CD14-positive monocyte (primary cell): ENCODE data around the gene GLT6D1. TPM values are rescaled to one million over a fixed set of nuclear protein-coding genes. Genes with fewer than 3 reads are reported as not detected.

Experiments used
- DNase-seq, 3 donors: peaks; one replicate each; pipeline ENCODE4 v3.0.0-alpha.2; 2011 to 2022
- H2AFZ ChIP-seq: 2 replicates; pipeline ENCODE4 v1.6.0; 2012; ENCODE audit warnings: mild to moderate bottlenecking, low read depth, low read length, inconsistent platforms; ENCODE audit not compliant: insufficient read depth, poor library complexity, severe bottlenecking
- H3K27ac ChIP-seq, 2 donors: 1 replicate in 1 of 2; 2 replicates in 1 of 2; pipeline ENCODE4 v1.5.1; 2012 to 2013; ENCODE audit warnings: low read length in 2 of 2, control low read depth in 1 of 2, inconsistent platforms in 1 of 2, low read depth in 1 of 2, mild to moderate bottlenecking in 1 of 2
- H3K27me3 ChIP-seq, 2 donors: one replicate each; pipeline versions ENCODE4 v1.6.0 to v1.6.1; 2011 to 2013; ENCODE audit warnings: low read length in 2 of 2; ENCODE audit not compliant: control insufficient read depth in 2 of 2, insufficient read depth in 2 of 2
- H3K36me3 ChIP-seq, 2 donors: replicated peaks in 1 of 2; 1 replicate in 1 of 2; 2 replicates in 1 of 2; pipeline versions ENCODE4 v1.5.1 to v1.6.1; 2012 to 2013; ENCODE audit warnings: low read length in 2 of 2, control low read depth in 1 of 2, inconsistent platforms in 1 of 2, mild to moderate bottlenecking in 1 of 2; ENCODE audit not compliant: insufficient read depth in 2 of 2, control insufficient read depth in 1 of 2
- H3K4me1 ChIP-seq, 2 donors: 1 replicate in 1 of 2; 2 replicates in 1 of 2; pipeline versions ENCODE4 v1.5.1 to v1.6.1; 2012 to 2013; ENCODE audit warnings: low read length in 2 of 2, control low read depth in 1 of 2, inconsistent platforms in 1 of 2, mild to moderate bottlenecking in 1 of 2, moderate library complexity in 1 of 2; ENCODE audit not compliant: insufficient read depth in 2 of 2, control insufficient read depth in 1 of 2
- H3K4me2 ChIP-seq: replicated peaks from 2 replicates; pipeline ENCODE3; 2012; ENCODE audit warnings: low read length, moderate library complexity, mild to moderate bottlenecking; ENCODE audit not compliant: poor library complexity, severe bottlenecking; ENCODE audit errors: extremely low read depth
- H3K4me3 ChIP-seq, 3 experiments: fragments of 200-600 bp in 1 of 3; sonication (generic) in 1 of 3; replicated peaks in 1 of 3; 1 replicate in 2 of 3; 2 replicates in 1 of 3; pipeline ENCODE4 v1.5.1; 2011 to 2013; ENCODE audit warnings: low read length in 3 of 3, mild to moderate bottlenecking in 3 of 3, control low read depth in 2 of 3, low read depth in 2 of 3, inconsistent platforms in 1 of 3, moderate library complexity in 1 of 3
- H3K79me2 ChIP-seq: 2 replicates; pipeline ENCODE4 v1.6.0; 2012; ENCODE audit warnings: mild to moderate bottlenecking, control low read depth, inconsistent platforms, low read length, moderate library complexity; ENCODE audit not compliant: insufficient read depth
- H3K9ac ChIP-seq: 2 replicates; pipeline ENCODE4 v1.6.0; 2017; ENCODE audit warnings: low read length, mild to moderate bottlenecking; ENCODE audit not compliant: insufficient read depth, poor library complexity, severe bottlenecking
- H3K9me3 ChIP-seq, 2 donors: replicated peaks in 1 of 2; 1 replicate in 1 of 2; 2 replicates in 1 of 2; pipeline versions ENCODE4 v1.5.1 to v1.6.1; 2012 to 2013; ENCODE audit warnings: low read length in 2 of 2, control low read depth in 1 of 2; ENCODE audit not compliant: control insufficient read depth in 1 of 2, insufficient read depth in 1 of 2
- H4K20me1 ChIP-seq: 2 replicates; pipeline ENCODE4 v1.6.0; 2012; ENCODE audit warnings: mild to moderate bottlenecking, low read length, control low read depth, moderate library complexity; ENCODE audit not compliant: insufficient read depth
- H3K27ac Mint-ChIP-seq, 7 donors: one replicate each; pipeline ENCODE4 v1.8.0; 2020; ENCODE audit warnings: mild to moderate bottlenecking in 7 of 7, mixed read lengths in 7 of 7, moderate library complexity in 6 of 7, inconsistent platforms in 2 of 7
- H3K27me3 Mint-ChIP-seq, 3 donors: one replicate each; pipeline ENCODE4 v1.8.0; 2021 to 2022; ENCODE audit warnings: low read depth in 3 of 3, mild to moderate bottlenecking in 3 of 3, mixed read lengths in 3 of 3, moderate library complexity in 3 of 3, inconsistent platforms in 1 of 3
- H3K36me3 Mint-ChIP-seq, 2 donors: one replicate each; pipeline ENCODE4 v1.8.0; 2020; ENCODE audit warnings: mixed read lengths in 2 of 2, inconsistent platforms in 1 of 2, mild to moderate bottlenecking in 1 of 2
- H3K4me1 Mint-ChIP-seq: one replicate; pipeline ENCODE4 v1.8.0; 2020; ENCODE audit warnings: mild to moderate bottlenecking, mixed read lengths
- H3K4me3 Mint-ChIP-seq, 2 donors: one replicate each; pipeline ENCODE4 v1.8.0; 2020; ENCODE audit warnings: mild to moderate bottlenecking in 2 of 2, mixed read lengths in 2 of 2, moderate library complexity in 1 of 2
- H3K9me3 Mint-ChIP-seq, 7 donors: one replicate each; pipeline ENCODE4 v1.8.0; 2020 to 2022; ENCODE audit warnings: mixed read lengths in 7 of 7, mild to moderate bottlenecking in 6 of 7, moderate library complexity in 6 of 7, inconsistent platforms in 2 of 7
- WGBS: methylation state at CpG from one replicate; pipeline ENCODE4 v1.1.5; 2013; ENCODE audit warnings: missing lambda C conversion rate; ENCODE audit not compliant: insufficient coverage; 5-methylcytosine and 5-hydroxymethylcytosine counted together
- intact Hi-C, 2 donors: fragments of 100-400 bp; cut with micrococcal nuclease; formaldehyde crosslinking; loops; one replicate each; pipeline versions ENCODE4 v1.15.0 to v1.15.1; 2023
- polyA plus RNA-seq, 3 donors: library from polyadenylated mRNA; depleted of rRNA in 1 of 3; unstranded in 2 of 3; stranded (reverse) in 1 of 3; fragments of 300-500 nt in 2 of 3; fragments of >200 nt in 1 of 3; fragmentation: Illumina TruSeq in 2 of 3; gene quantifications; 1 replicate in 2 of 3; 2 replicates in 1 of 3; pipeline ENCODE4 v1.2.3, GENCODE V29; 2012 to 2021
- TF ChIP-seq, protein P1 (sequence below): fragments of 200-600 bp; IDR thresholded peaks from one replicate; pipeline ENCODE4 v1.8.0; 2022; ENCODE audit warnings: antibody characterized with exemption, mild to moderate bottlenecking

GLT6D1 gene
- polyA plus RNA-seq, 3 donors = not detected

DNA sequence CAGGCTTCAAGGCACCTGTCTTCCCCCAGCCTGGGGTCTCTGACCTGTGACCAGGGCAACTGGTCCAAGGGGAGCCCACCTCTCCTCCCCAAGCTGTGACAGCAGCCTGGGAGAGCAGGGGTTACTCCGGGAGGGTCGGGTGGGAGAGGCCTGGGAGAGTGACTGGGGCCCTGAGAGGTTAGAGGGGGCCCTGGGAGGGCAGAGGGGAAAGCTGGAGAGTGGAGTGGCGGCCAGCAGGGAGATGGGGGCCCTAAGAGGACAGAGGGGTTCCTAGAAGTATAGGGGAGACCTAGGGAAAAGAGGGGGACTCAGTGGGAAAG is 24.1 kb upstream of the GLT6D1 start:
- H3K4me1 Mint-ChIP-seq = no peaks in the 10 kb centered on the region
- WGBS = 57% methylated on average over 3 of the region's 3 CpGs
- H2AFZ ChIP-seq = no peak overlapping the region
- intact Hi-C loops = no loop called here
- no peak overlapping the region for H3K4me2 ChIP-seq
- no peaks in the 10 kb centered on the region for H3K9me3 Mint-ChIP-seq
- H3K4me1 ChIP-seq = no peaks in the 10 kb centered on the region
- no peak overlapping the region for H3K27ac ChIP-seq
- H3K79me2 ChIP-seq = no peaks in the 10 kb centered on the region
- no peaks in the 10 kb centered on the region for H3K36me3 Mint-ChIP-seq
- no peak overlapping the region for H3K4me3 Mint-ChIP-seq
- DNase-seq = no peak
- H3K36me3 ChIP-seq = no peaks in the 10 kb centered on the region
- no peaks in the 10 kb centered on the region for H3K27me3 ChIP-seq
- H3K9me3 ChIP-seq = no peaks in the 10 kb centered on the region
- H4K20me1 ChIP-seq = no peaks in the 10 kb centered on the region
- peaks cover 2 to 8% (median 3%) of the 10 kb centered on the region in 3 donors for H3K27me3 Mint-ChIP-seq
- no peak overlapping the region for H3K27ac Mint-ChIP-seq
- H3K4me3 ChIP-seq = no peak overlapping the region
- no peak overlapping the region for H3K9ac ChIP-seq
- TF ChIP-seq, protein P1, sequence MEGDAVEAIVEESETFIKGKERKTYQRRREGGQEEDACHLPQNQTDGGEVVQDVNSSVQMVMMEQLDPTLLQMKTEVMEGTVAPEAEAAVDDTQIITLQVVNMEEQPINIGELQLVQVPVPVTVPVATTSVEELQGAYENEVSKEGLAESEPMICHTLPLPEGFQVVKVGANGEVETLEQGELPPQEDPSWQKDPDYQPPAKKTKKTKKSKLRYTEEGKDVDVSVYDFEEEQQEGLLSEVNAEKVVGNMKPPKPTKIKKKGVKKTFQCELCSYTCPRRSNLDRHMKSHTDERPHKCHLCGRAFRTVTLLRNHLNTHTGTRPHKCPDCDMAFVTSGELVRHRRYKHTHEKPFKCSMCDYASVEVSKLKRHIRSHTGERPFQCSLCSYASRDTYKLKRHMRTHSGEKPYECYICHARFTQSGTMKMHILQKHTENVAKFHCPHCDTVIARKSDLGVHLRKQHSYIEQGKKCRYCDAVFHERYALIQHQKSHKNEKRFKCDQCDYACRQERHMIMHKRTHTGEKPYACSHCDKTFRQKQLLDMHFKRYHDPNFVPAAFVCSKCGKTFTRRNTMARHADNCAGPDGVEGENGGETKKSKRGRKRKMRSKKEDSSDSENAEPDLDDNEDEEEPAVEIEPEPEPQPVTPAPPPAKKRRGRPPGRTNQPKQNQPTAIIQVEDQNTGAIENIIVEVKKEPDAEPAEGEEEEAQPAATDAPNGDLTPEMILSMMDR = no peak

DNA sequence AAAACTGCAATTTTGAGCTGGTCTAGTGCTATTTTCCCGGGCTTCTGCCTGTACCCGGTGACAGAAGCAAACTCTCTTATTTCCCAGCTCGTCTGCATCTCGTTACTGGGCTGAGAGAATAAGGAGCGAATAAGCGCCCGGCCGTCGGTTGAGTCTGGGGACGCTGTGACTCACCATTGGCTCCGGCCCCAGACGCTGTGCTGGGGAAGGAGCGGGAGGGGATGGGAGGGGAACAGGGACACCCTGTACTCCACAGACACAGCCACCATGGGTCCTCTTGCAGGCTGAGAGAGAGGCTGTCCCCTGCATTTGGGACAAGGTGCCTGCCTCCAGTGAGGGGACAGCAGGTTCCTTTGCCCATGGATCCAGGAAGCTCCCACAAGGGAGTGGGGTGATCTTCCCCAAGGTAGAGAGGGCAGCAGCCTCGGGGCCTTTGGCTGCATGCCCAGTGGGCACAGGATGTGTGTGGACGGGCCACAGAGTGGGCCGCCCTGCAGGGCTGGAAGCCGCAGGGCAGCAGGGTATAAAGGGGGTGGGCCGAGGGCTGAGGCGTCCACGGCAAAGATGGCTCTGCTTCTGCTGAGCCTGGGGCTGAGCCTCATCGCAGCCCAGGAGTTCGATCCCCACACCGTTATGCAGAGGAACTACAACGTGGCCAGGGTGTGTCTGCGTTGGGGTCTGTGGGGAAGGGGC is 23.6 kb upstream of the GLT6D1 start, which contains the start of gene LCN9:
Gene LCN9 (plus strand): TSS at position 552 of the 693 bp plus-strand sequence. CDS start 13 bp downstream, at position 565.
- Histone ChIP-seq H3K4me1 (no peaks in the 10 kb centered on the region), H3K4me2 (no peak within 1 kb of the TSS), H3K9ac (no peak within 1 kb of the TSS), H3K27ac (no peak within 1 kb of the TSS), H3K36me3 (no peaks in the 10 kb centered on the region), H4K20me1 (no peaks in the 10 kb centered on the region), H2AFZ (no peak within 1 kb of the TSS), H3K79me2 (no peaks in the 10 kb centered on the region), H3K9me3 (no peaks in the 10 kb centered on the region), H3K27me3 (no peaks in the 10 kb centered on the region), H3K4me3 (no peak within 1 kb of the TSS)
- H3K4me3 Mint-ChIP-seq = no peak within 1 kb of the TSS
- H3K27ac Mint-ChIP-seq = no peak within 1 kb of the TSS
- TF ChIP-seq, protein P1 = no peak
- WGBS = 85% methylated on average over 13 of the region's 25 CpGs
- H3K4me1 Mint-ChIP-seq = no peaks in the 10 kb centered on the region
- H3K27me3 Mint-ChIP-seq = peaks cover 0 to 8% (median 5%) of the 10 kb centered on the region in 3 donors
- no peak for DNase-seq
- no peaks in the 10 kb centered on the region for H3K9me3 Mint-ChIP-seq
- no peaks in the 10 kb centered on the region for H3K36me3 Mint-ChIP-seq
- intact Hi-C loops = no loop called here
